DOHH2 (cell line): ENCODE measurements around the gene SMIM33.

Experiments used
- H3F3A ChIP-seq: fragments of 200-600 bp; sonication (generic), shearing (Covaris generic); 2 replicates; pipeline ENCODE4 v1.6.0; 2016; ENCODE audit warnings: antibody characterized with exemption, mild to moderate bottlenecking; ENCODE audit not compliant: control insufficient read depth, insufficient read depth
- H3K27ac ChIP-seq: fragments of 200-600 bp; sonication (generic); 2 replicates; pipeline ENCODE4 v1.5.1; 2014; ENCODE audit warnings: low read depth, mild to moderate bottlenecking, low read length, moderate library complexity
- H3K27me3 ChIP-seq: fragments of 200-600 bp; sonication (generic); 2 replicates; pipeline ENCODE4 v1.6.1; 2014; ENCODE audit warnings: mild to moderate bottlenecking, low read length, mixed read lengths; ENCODE audit not compliant: control insufficient read depth
- H3K36me3 ChIP-seq: fragments of 200-600 bp; sonication (generic); 2 replicates; pipeline ENCODE4 v1.6.1; 2014; ENCODE audit warnings: mild to moderate bottlenecking, low read length, moderate library complexity, mixed read lengths; ENCODE audit not compliant: control insufficient read depth
- H3K4me1 ChIP-seq: fragments of 200-600 bp; sonication (generic); 2 replicates; pipeline ENCODE4 v1.6.1; 2014; ENCODE audit warnings: mild to moderate bottlenecking, low read length, mixed read lengths; ENCODE audit not compliant: control insufficient read depth
- H3K4me2 ChIP-seq: fragments of 200-600 bp; sonication (generic); 2 replicates; pipeline ENCODE4 v1.6.0; 2014; ENCODE audit warnings: mild to moderate bottlenecking, low read length, moderate library complexity
- H3K4me3 ChIP-seq: fragments of 200-600 bp; sonication (generic); 2 replicates; pipeline ENCODE4 v1.5.1; 2014; ENCODE audit warnings: mild to moderate bottlenecking, low read length, mixed read lengths
- H3K79me2 ChIP-seq: fragments of 200-600 bp; sonication (generic); 2 replicates; pipeline ENCODE4 v1.6.1; 2014; ENCODE audit warnings: mild to moderate bottlenecking, low read length, mixed read lengths; ENCODE audit not compliant: control insufficient read depth
- H3K9me2 ChIP-seq: fragments of 200-600 bp; sonication (generic); replicated peaks from 2 replicates; pipeline ENCODE4 v1.6.1; 2014; ENCODE audit warnings: mild to moderate bottlenecking, low read length, mixed read lengths; ENCODE audit not compliant: control insufficient read depth
- H3K9me3 ChIP-seq: fragments of 200-600 bp; sonication (generic); 2 replicates; pipeline ENCODE4 v1.6.1; 2014; ENCODE audit warnings: antibody characterized with exemption, low read length, mixed read lengths; ENCODE audit not compliant: control insufficient read depth, insufficient read depth
- H4K20me1 ChIP-seq: fragments of 200-600 bp; sonication (generic); 2 replicates; pipeline ENCODE4 v1.6.0; 2014; ENCODE audit warnings: low read depth, mild to moderate bottlenecking, antibody characterized with exemption, low read length, moderate library complexity; ENCODE audit not compliant: control insufficient read depth, insufficient read depth
- EZH2phosphoT487 ChIP-seq: fragments of 200-600 bp; sonication (generic); IDR thresholded peaks from 2 replicates; pipeline ENCODE4 v1.6.1; 2017; ENCODE audit warnings: borderline replicate concordance, mild to moderate bottlenecking, antibody characterized with exemption, low read length, moderate library complexity, mixed read lengths
- TF ChIP-seq, protein P1 (sequence below): fragments of 200-600 bp; sonication (generic); IDR thresholded peaks from one replicate; pipeline ENCODE4 v1.5.1; 2014; ENCODE audit warnings: antibody characterized with exemption, mild to moderate bottlenecking, low read depth, low read length; ENCODE audit not compliant: poor library complexity, severe bottlenecking

SMIM33 gene

GRCh38 chr5:139451176-139451575 lies 19.6 kb upstream of the SMIM33 start:
- no peaks in the 10 kb centered on the region for H3K9me3 ChIP-seq
- peaks cover 7% of the 10 kb centered on the region for H3K4me1 ChIP-seq
- TF ChIP-seq EZH2phosphoT487 = no peak
- TF ChIP-seq, protein P1, sequence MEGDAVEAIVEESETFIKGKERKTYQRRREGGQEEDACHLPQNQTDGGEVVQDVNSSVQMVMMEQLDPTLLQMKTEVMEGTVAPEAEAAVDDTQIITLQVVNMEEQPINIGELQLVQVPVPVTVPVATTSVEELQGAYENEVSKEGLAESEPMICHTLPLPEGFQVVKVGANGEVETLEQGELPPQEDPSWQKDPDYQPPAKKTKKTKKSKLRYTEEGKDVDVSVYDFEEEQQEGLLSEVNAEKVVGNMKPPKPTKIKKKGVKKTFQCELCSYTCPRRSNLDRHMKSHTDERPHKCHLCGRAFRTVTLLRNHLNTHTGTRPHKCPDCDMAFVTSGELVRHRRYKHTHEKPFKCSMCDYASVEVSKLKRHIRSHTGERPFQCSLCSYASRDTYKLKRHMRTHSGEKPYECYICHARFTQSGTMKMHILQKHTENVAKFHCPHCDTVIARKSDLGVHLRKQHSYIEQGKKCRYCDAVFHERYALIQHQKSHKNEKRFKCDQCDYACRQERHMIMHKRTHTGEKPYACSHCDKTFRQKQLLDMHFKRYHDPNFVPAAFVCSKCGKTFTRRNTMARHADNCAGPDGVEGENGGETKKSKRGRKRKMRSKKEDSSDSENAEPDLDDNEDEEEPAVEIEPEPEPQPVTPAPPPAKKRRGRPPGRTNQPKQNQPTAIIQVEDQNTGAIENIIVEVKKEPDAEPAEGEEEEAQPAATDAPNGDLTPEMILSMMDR = no peak

DNA sequence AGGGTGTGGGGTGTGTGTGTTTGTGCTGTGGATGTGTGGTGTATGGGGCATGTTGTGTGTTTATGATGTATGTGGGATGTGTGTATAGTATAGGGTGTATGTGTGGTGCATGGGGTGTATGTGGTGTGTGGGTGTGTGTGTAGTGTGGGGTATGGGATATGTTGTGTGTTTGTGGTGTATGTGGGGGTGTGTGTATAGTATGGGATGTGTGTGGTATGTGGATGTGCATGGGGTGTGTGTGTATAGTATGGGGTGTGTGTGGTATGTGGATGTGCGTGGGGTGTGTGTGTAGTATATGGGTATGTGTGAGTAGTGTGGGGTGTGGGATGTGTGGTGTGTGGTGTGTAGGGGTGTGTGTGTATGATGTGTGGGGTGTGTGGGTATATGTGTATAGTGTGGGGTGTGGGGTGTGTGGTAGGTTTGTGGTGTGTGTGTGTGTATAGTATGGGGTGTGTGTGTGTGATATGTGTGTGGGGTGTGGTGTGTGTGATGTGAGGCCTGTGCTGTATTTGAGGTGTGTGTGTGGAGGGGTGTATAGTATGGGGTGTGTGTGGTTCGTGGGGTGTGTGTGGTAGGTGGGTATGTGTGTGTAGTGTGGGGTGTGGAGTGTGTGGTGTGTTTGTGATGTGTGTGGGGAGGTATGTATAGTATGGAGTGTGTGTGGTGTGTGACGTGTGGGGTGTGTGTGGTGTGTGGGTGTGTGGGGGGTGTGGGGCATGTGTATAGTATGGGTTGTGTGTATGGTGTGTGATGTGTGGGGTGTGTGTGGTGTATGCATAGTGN lies 18.7 kb upstream of the SMIM33 start:
- Histone ChIP-seq H3K79me2 (no peaks in the 10 kb centered on the region), H3K36me3 (no peaks in the 10 kb centered on the region), H3F3A (no peaks in the 10 kb centered on the region), H3K9me3 (no peaks in the 10 kb centered on the region), H3K4me2 (no peak overlapping the region), H3K4me3 (no peak overlapping the region), H3K9me2 (no peaks in the 10 kb centered on the region), H3K27me3 (peaks cover 5% of the 10 kb centered on the region), H4K20me1 (no peaks in the 10 kb centered on the region), H3K4me1 (peaks cover 7% of the 10 kb centered on the region), H3K27ac (no peak overlapping the region)
- TF ChIP-seq, protein P1 = no peak
- no peak for TF ChIP-seq EZH2phosphoT487

More at GRCh38 chr5:139451176-139451575, 19.6 kb upstream of the SMIM33 start:
- Histone ChIP-seq H3K4me2 (no peak overlapping the region), H3F3A (no peaks in the 10 kb centered on the region), H3K79me2 (no peaks in the 10 kb centered on the region), H3K4me3 (no peak overlapping the region), H3K27ac (no peak overlapping the region), H3K36me3 (no peaks in the 10 kb centered on the region), H3K27me3 (peaks cover 8% of the 10 kb centered on the region), H3K9me2 (no peaks in the 10 kb centered on the region), H4K20me1 (no peaks in the 10 kb centered on the region)

DNA sequence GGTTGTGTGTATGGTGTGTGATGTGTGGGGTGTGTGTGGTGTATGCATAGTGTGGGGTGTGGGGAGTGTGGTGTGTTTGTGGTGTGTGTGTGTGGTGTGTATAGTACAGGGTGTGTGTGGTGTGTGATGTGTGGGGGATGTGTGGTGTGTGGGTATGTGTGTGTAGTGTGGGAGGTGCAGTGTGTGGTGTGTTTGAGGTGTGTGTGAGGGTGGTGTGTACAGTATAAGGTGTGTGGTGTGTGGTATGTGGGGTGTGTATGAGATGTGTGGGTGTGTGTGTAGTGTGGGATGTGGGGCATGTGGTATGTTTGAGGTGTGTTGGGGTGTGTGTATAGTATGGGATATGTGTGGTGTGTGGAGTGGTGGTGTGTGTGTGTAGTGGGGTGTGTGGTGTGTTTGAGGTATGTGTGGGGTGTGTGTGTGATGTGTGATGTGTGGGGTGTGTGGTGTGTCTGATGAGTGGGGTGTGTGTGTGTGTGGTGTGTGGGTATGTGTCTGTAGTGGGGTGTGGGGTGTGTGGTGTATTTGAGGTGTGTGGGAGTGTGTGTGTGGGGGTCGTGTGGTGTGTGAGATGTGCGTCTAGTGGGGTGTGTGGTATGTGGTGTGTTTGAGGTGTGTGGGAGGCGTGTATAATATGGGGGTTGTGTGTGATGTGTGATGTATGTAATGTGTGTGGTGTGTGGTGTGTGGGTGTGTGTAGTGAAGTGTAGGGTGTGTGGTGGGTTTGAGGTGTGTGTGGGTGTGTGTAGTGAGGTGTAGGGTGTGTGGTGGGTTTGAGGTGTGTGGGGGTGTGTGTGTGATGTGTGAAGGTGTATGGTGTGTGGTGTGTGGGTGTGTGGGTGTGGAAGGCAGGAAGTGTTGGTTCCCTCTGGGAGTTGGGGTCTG lies 16.9 kb upstream of the SMIM33 start:
- Histone ChIP-seq H3K4me1 (peaks cover 2% of the 10 kb centered on the region), H3K9me3 (no peaks in the 10 kb centered on the region), H3K79me2 (no peaks in the 10 kb centered on the region), H3F3A (no peaks in the 10 kb centered on the region), H3K9me2 (no peaks in the 10 kb centered on the region), H3K4me2 (no peak overlapping the region), H3K27ac (no peak overlapping the region), H3K27me3 (no peaks in the 10 kb centered on the region), H3K4me3 (no peak overlapping the region), H4K20me1 (no peaks in the 10 kb centered on the region), H3K36me3 (no peaks in the 10 kb centered on the region)
- TF ChIP-seq EZH2phosphoT487 = no peak
- TF ChIP-seq, protein P1 = no peak
